HFF-Myc (cell line): ENCODE measurements around the gene NHP2.

Experiments used
- DNase-seq: peaks from one replicate; pipeline ENCODE4 v3.0.0-alpha.2; 2011; ENCODE audit warnings: low read depth; ENCODE audit errors: extremely low read depth
- H3K4me3 ChIP-seq: replicated peaks from 2 replicates; pipeline ENCODE4 v1.5.1; 2011; ENCODE audit warnings: low read depth, mild to moderate bottlenecking, control low read depth, low read length
- CTCF ChIP-seq: IDR thresholded peaks from 2 replicates; pipeline ENCODE4 v1.5.1; 2012; ENCODE audit warnings: mild to moderate bottlenecking, low read depth, low read length, control low read depth; ENCODE audit errors: missing control alignments

Gene NHP2

GRCh38 chr5:178189433-178189832 is 35.7 kb upstream of the NHP2 start:
- DNase-seq: no peak
- no peak overlapping the region for H3K4me3 ChIP-seq
- TF ChIP-seq CTCF: no peak

GRCh38 chr5:178187014-178187413 is 33.3 kb upstream of the NHP2 start, which contains the start of gene GMCL2:
Gene GMCL2 (minus strand): TSS chr5:178187371. CDS start chr5:178187299, 72 bp downstream.
- no peak for DNase-seq
- no peak for TF ChIP-seq CTCF
- no peak within 1 kb of the TSS for H3K4me3 ChIP-seq

DNA sequence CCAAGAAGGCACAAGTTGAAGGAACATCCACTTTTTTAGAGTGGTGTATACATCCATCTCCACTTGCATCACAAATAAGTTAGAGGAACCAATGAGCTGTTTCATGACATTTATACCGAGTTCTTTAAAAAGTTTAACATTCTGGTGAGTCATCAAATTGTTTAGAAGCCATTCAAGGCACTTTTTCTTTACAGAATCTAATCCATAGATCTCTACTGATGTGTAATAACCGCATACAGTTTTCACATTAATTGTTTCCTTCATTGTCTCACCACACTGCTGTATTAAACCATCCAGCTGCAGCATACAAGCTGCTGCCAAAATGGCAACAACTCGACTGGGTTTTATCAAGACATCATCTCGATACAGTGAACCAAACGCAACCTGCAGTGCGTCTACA is 32.7 kb upstream of the NHP2 start:
- no peak for TF ChIP-seq CTCF
- no peak overlapping the region for H3K4me3 ChIP-seq
- no peak for DNase-seq

DNA sequence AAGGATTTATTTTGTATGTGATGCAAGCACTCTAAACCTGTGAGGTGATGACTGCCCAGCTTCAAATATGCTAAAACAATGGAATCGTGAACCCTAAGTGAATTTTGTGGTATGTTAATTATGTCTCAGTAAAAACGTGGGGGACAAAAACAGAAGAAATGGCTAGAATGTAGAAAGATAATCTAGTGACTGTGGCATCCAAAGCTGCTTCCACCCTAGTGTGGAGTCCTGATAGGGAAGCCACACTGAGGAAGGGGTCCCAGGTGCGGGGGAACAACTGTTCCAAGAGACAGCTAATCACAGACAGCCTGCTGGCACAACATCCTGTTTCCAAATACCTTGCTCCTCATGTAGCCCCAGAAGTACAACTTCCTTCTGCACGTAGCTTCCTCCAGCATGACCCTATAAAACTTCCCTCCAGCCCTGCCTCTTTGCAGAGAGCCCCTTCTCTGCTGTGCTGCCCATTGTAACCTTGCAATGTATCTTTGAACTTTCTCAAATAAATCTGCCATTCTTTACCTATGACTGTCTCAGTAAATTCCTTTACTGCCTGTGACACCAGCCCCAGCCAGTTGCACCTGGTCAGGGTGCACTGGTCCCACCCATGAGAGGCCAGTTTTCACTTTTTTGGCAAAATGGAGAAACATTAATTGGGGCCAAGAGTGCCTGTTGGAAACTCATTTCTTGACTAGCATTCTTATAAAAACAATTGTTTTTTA is 28.6 kb upstream of the NHP2 start:
- no peak overlapping the region for H3K4me3 ChIP-seq
- no peak for DNase-seq
- no peak for TF ChIP-seq CTCF

DNA sequence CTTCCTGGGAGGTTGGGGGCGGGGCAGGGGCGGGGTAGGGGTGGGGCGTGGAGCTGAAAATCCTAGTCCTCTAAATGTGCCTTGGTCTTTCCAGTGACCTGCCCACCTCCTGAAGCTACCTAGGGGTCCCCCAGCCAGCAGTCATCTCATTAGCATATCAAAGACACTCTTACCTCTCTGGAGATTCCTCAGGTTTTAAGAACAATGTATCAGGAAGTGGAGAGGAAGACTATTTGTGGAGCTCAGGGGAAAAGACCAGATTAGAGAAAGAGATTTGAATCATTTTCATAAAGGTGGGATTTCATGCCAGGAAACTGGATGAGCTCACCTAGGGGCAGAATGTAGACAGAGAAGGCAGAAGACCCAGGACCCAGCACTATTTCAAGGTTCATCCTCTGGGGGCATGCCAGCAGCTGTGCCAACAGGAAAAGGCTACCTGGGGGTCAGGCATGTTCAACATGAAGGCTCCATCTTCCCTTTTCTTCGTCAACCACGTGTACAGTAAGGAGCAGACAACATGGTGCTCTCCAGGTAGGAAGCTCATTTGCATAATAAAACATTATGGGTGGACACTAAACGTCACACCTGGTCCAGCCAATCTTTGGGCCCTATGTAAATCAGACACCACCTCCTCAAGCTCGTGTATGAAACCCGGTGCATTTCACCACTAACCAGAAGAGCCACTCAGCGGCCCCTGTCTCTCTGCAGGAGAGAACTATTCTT is 26.6 kb upstream of the NHP2 start:
- no peak for DNase-seq

GRCh38 chr5:178177569-178177968 is 23.9 kb upstream of the NHP2 start:
- H3K4me3 ChIP-seq: no peak overlapping the region
- TF ChIP-seq CTCF: no peak
- no peak for DNase-seq

More for the DNA sequence above, 26.6 kb upstream of the NHP2 start:
- no peak for TF ChIP-seq CTCF
- H3K4me3 ChIP-seq: no peak overlapping the region
